ENCODE data around the gene KLK14. TPM values are rescaled to one million over a fixed set of nuclear protein-coding genes. Genes with fewer than 3 reads are reported as not detected.

The KLK14 gene
- total RNA-seq, 1 donor from 2014 or later, result 0.91 TPM

DNA sequence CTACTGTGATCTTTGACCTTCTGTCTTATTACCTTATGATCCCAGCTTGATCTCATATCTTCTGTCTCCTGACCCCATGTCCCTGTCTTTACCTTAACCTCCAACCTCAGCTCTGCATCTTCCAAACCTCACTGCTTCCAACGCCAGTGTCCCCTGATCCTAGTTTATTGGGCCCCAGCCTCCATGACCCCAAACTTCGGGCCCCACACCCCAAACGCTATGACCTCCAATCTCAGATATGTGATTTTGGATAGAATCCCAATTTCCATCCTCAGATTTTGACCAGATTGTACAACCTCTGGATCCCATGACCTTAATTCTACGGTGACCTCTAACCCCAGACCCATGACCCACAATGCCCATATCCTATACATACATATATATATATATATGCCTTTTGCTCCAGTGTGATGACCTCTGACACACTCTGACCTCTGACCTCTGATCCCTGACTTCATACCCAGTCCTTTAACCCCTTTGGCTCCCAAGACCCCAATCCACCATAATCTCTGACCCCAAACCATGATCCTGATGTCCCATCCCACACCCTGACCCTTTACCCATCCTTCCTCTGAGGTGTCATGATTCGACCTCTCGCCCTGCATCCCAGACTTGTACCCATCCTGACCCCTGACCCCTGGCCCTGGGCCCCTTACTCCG, 51.3 kb downstream of the KLK14 start:
- Mint-ChIP-seq H3K4me3 (no peak overlapping the region), H3K36me3 (ENCODE audit: low read depth) (no peaks in the 10 kb centered on the region), H3K4me1 (no peaks in the 10 kb centered on the region), H3K27ac (no peak overlapping the region), H3K9me3 (no peaks in the 10 kb centered on the region), H3K27me3 (peaks cover 3% of the 10 kb centered on the region)
- DNase-seq, result no peak
- intact Hi-C loops (cut with micrococcal nuclease), result no loop called here

GRCh38 chr19:51030631-51031030, 52.1 kb downstream of the KLK14 start:
- DNase-seq, result no peak
- Mint-ChIP-seq H3K36me3 (ENCODE audit: low read depth) (no peaks in the 10 kb centered on the region), H3K4me1 (no peaks in the 10 kb centered on the region), H3K4me3 (no peak overlapping the region), H3K27ac (no peak overlapping the region), H3K27me3 (peaks cover 3% of the 10 kb centered on the region), H3K9me3 (no peaks in the 10 kb centered on the region)
- intact Hi-C loops (cut with micrococcal nuclease), result no loop called here

- Mint-ChIP-seq H3K9me3 (no peaks in the 10 kb centered on the region), H3K4me3 (no peak overlapping the region), H3K4me1 (no peaks in the 10 kb centered on the region), H3K27me3 (peaks cover 3% of the 10 kb centered on the region), H3K27ac (no peak overlapping the region), H3K36me3 (ENCODE audit: low read depth) (no peaks in the 10 kb centered on the region)
- no peak for DNase-seq
- intact Hi-C loops (cut with micrococcal nuclease), result no loop called here
Measured at GRCh38 chr19:51029718-51030117, 53.0 kb downstream of the KLK14 start.

Other genes with a start within 250 kb of the KLK14 start
- not detected in 2 replicates for gene KLK15, start 249.3 kb downstream of the KLK14 start, total RNA-seq
- not detected in 2 replicates for gene KLK3, start 228.0 kb downstream of the KLK14 start, total RNA-seq
- 0.33 and 0.75 TPM in 2 replicates for gene KLK2, start 209.4 kb downstream of the KLK14 start, total RNA-seq
- gene KLK4, start 171.5 kb downstream of the KLK14 start, total RNA-seq, result not detected in 2 replicates
- not detected in 2 replicates for gene KLK5, start 129.8 kb downstream of the KLK14 start, total RNA-seq
- not detected in 2 replicates for gene KLK6, start 113.3 kb downstream of the KLK14 start, total RNA-seq
- gene KLK7, start 99.0 kb downstream of the KLK14 start, total RNA-seq, result not detected in 2 replicates
- gene KLK8, start 81.3 kb downstream of the KLK14 start, total RNA-seq, result not detected in 2 replicates
- not detected in 2 replicates for gene KLK10, start 63.2 kb downstream of the KLK14 start, total RNA-seq
- gene KLK11, start 56.3 kb downstream of the KLK14 start, total RNA-seq, result not detected in 2 replicates
- not detected in 2 replicates for gene KLK12, start 47.9 kb downstream of the KLK14 start, total RNA-seq
- not detected in 2 replicates for gene KLK13, start 17.8 kb downstream of the KLK14 start, total RNA-seq
- 12.8 and 13.4 TPM in 2 replicates for gene CTU1, start 25.5 kb upstream of the KLK14 start, total RNA-seq
- gene SIGLEC9, start 42.0 kb upstream of the KLK14 start, total RNA-seq, result 0.33 and 0.52 TPM in 2 replicates
- not detected in 2 replicates for gene SIGLEC7, start 59.4 kb upstream of the KLK14 start, total RNA-seq
- gene CD33, start 142.2 kb upstream of the KLK14 start, total RNA-seq, result 6.5 and 8.7 TPM in 2 replicates
- not detected in 2 replicates for gene SIGLECL1, start 168.2 kb upstream of the KLK14 start, total RNA-seq
- 1.2 and 1.8 TPM in 2 replicates for gene IGLON5, start 228.8 kb upstream of the KLK14 start, total RNA-seq

Measured in activated CD4-positive, alpha-beta T cell treated with anti-CD3 and anti-CD28 coated beads, Interleukin-2, amount 10 ng/mL, durations not matched to agents 24 days and 14 days (primary cell).